RWPE2 (cell line): ENCODE measurements around the gene PIP4K2B.
A peak's percentile ranks its signal among the peaks of the same experiment; 100 is the strongest.

ENCODE experiments used
- ATAC-seq: fragments of 200-7000 bp; cut with Tn5 transposase; 3 replicates; pipeline ENCODE4 v1.9.1; 2021; ENCODE audit warnings: low read depth
- DNase-seq: peaks from one replicate; pipeline ENCODE4 v3.0.0-alpha.2; 2020; ENCODE audit warnings: low spot score
- H3K27ac ChIP-seq: fragments of 450-650 bp; 2 replicates; pipeline ENCODE4 v1.5.1; 2017; ENCODE audit warnings: mild to moderate bottlenecking; ENCODE audit not compliant: poor library complexity, severe bottlenecking
- H3K27me3 ChIP-seq: fragments of 250-450 bp; sonication (Bioruptor Pico); 2 replicates; pipeline ENCODE4 v1.5.1; 2021; ENCODE audit warnings: mild to moderate bottlenecking, moderate library complexity; ENCODE audit not compliant: insufficient read depth, poor library complexity, severe bottlenecking
- H3K36me3 ChIP-seq: fragments of 250-450 bp; sonication (Bioruptor Pico); 2 replicates; pipeline ENCODE4 v1.5.1; 2020; ENCODE audit warnings: low read depth, mild to moderate bottlenecking, moderate library complexity
- H3K4me1 ChIP-seq: fragments of 250-450 bp; sonication (Bioruptor Pico); 2 replicates; pipeline ENCODE4 v1.5.1; 2021; ENCODE audit warnings: mild to moderate bottlenecking, moderate library complexity; ENCODE audit not compliant: insufficient read depth, poor library complexity, severe bottlenecking
- H3K4me3 ChIP-seq: fragments of 250-450 bp; sonication (Bioruptor Pico); 2 replicates; pipeline ENCODE4 v1.5.1; 2021; ENCODE audit warnings: mild to moderate bottlenecking, moderate library complexity; ENCODE audit not compliant: severe bottlenecking
- H3K9me3 ChIP-seq: fragments of 250-450 bp; sonication (Bioruptor Pico); 2 replicates; pipeline ENCODE4 v1.5.1; 2021; ENCODE audit warnings: mild to moderate bottlenecking, moderate library complexity; ENCODE audit not compliant: severe bottlenecking
- CTCF ChIP-seq: fragments of 450-650 bp; IDR thresholded peaks from one replicate; pipeline ENCODE4 v1.5.1; 2017; ENCODE audit warnings: mild to moderate bottlenecking, moderate library complexity; ENCODE audit not compliant: poor library complexity, severe bottlenecking

Gene PIP4K2B

DNA sequence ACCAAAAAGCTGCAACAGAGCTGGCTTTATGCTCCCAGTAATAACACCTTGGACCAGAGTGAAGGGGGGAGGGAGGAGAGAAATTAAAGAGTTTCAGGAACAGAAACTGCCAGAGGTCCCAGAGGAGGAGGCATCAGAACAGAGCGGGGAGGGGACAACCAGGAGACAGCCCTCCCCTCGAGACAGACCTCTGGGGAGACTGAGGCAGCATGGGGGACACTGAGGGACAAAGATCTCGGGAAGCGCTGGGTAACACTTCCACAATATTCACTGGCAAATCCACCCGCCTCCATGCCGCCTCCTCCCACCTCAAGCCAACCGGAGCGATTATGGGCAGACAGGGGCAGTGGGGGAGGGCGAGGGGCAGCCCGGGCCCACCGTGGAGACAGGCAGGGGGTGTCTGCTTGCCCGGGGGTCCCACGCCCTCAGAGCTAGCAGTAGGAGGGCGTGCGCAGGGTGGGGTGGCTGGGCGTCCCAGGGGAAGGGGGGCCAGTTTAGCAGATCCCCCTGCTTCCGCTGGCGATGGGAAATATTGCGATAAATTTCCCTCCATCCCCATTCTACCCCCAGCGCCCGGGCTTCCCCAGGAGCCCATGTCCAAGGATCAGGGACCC lies 52.4 kb downstream of the PIP4K2B start:
- Histone ChIP-seq H3K4me1 (peaks cover 10% of the 10 kb centered on the region), H3K36me3 (0 out of 2 replicates have a peak, but pooled peaks cover 5% of the 10 kb centered on the region), H3K27me3 (no peaks in the 10 kb centered on the region), H3K27ac (peak overlapping the region; percentile 84), H3K9me3 (no peaks in the 10 kb centered on the region), H3K4me3 (peak overlapping the region; percentile 76)
- TF ChIP-seq CTCF, result no peak
- no peak for DNase-seq
- ATAC-seq, result no peak

DNA sequence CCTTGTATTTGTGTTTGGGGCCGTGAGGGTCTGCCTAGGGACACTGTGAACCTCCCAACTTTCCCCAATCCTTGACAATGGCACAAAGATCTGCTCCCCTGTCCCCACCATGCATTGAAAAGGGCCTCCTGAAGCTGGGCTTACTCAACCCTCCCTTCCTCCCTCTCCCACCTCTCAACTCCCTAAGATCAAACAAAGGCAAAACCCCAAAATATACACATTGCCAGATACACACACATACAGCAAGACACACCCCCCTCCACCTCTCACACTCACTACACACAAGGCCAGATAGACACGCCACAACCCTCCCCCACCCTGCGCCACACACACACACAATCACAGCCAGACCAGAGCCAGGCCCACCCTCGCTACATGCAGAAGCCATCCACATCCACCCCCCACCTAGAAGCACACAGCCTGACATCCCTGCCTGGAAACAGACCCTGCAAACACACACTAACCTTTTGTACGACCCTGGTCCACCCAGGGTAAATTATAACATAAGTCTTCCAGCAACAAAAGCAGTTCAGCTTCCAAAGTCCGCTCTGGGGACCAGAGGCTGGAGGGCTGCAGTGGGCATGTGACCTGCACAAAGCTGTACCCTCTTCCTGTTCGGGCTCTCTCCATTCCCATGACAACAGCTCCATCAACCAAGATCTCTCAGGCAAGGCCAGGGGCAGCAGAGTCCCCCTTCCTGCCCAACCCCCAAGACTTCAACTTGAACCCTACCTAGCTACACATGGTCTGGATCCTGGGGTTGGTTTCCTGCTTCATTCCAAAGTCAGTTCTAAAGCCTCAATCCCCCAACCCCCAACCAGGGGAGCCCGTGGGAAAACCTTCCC lies 53.1 kb downstream of the PIP4K2B start:
- Histone ChIP-seq H3K4me3 (peak overlapping the region; percentile 76), H3K4me1 (peaks cover 10% of the 10 kb centered on the region), H3K9me3 (no peaks in the 10 kb centered on the region), H3K36me3 (0 out of 2 replicates have a peak, but pooled peaks cover 5% of the 10 kb centered on the region), H3K27me3 (no peaks in the 10 kb centered on the region), H3K27ac (peak overlapping the region; percentile 84)
- no peak for DNase-seq
- no peak for TF ChIP-seq CTCF
- ATAC-seq, result no peak

DNA sequence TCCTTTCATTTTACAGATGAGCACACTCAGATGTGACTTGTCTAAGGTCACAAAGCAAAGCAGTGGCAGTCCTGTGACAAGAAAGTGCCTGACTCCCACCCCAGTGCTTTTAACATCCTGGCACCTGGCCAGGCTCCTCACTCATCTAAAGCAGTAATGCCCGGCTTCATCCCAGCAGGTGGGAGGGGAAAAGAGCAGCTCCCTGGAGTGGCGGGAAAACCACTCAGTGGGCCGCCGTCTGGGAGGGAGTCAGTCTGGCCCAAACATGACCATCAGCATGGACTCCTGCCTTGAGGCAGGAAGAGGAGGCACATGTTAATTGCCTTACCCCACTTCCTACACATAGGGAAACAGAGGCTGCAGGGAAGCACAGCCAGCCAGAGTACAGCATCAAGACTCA lies 53.8 kb downstream of the PIP4K2B start:
- no peak for ATAC-seq
- no peak overlapping the region for H3K27ac ChIP-seq
- no peak for DNase-seq

DNA sequence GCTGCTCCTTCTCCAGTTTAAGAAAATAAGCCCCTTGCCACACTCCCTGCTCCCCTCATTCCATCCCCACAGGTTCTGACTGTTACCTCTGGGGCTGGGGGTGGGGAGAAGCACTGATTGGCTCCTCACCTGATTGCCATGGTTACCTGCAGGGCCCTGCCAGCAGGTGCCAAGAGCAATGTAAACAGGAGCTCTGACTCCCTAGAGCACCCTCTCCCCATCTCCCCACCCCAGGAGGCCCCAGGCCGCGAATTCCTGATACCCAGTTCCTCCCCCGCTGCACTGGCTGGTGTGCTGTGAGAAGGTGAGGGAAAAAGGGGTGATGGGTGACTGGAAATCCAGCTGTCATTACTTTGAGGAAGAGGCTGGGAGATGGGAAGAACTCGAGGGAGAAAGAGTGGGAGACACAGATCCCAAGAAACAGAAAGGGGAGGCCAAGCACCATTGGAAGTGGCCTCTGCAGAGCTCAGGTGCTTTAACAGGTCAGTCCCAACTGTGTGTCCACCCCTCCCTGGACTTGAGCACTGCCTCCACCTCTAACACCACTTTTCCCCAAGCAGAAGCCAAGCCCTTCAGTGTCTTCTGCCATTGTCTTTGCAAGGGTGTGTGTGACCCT lies 55.7 kb downstream of the PIP4K2B start:
- H3K4me3 ChIP-seq, result no peak overlapping the region
- no peak for DNase-seq
- H3K4me1 ChIP-seq, result peaks cover 10% of the 10 kb centered on the region
- no peak overlapping the region for H3K27ac ChIP-seq
- ATAC-seq, result no peak
- H3K36me3 ChIP-seq, result peaks cover 19% of the 10 kb centered on the region
- H3K27me3 ChIP-seq, result no peaks in the 10 kb centered on the region
- TF ChIP-seq CTCF, result no peak
- no peaks in the 10 kb centered on the region for H3K9me3 ChIP-seq

More for the DNA sequence above, 53.8 kb downstream of the PIP4K2B start:
- no peak for TF ChIP-seq CTCF
- Histone ChIP-seq H3K9me3 (no peaks in the 10 kb centered on the region), H3K4me3 (no peak overlapping the region), H3K27me3 (no peaks in the 10 kb centered on the region), H3K4me1 (peaks cover 10% of the 10 kb centered on the region), H3K36me3 (0 out of 2 replicates have a peak, but pooled peaks cover 5% of the 10 kb centered on the region)
